ENCODE data around the gene ARPC4.

GRCh38 chr3:9779075-9779593 lies 13.7 kb upstream of the ARPC4 start:
- no peak for TF ChIP-seq ISL1 (CRISPR knock-in tag; IDR thresholded peaks at IDR 0.05)
- no peak for TF ChIP-seq BACH2 (CRISPR knock-in tag; IDR thresholded peaks at IDR 0.05; ENCODE audit: borderline replicate concordance)
- TF ChIP-seq ZNF565 (CRISPR knock-in tag; conservative IDR thresholded peaks at IDR 0.05; ENCODE audit: low read depth), result no peak
- TF ChIP-seq GLIS3 (CRISPR knock-in tag; IDR thresholded peaks at IDR 0.05), result no peak
